ENCODE measurements around the gene FRMD5.
"Not testable (repeated sequence)": the region's sequence is repeated elsewhere in the genome, so short reads cannot be mapped to it uniquely, and the experiment has no call there.

The FRMD5 gene

DNA sequence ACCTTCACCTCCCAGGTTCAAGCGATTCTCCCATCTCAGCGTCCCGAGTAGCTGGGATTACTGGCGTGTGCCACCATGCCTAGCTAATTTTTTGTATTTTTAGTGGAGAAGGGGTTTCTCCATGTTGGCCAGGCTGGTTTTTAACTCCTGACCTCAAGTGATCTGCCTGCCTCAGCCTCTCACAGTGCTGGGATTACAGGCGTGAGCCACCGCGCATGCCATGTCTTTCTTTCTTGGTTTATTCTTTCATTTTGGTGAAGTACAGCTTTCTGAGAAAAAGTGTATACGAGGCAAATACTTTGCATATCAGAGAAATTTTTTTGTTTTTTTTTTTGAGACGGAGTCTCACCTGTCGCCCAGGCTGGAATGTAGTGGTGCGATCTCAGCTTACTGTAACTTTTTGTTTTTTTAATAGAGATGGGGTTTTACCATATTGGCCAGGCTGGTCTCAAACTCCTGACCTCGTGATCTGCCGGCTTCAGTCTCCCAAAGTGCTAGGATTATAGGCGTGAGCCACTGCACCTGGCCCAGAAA, 363.5 kb downstream of the FRMD5 start:
- not testable (repeated sequence) for DNase-seq (ENCODE audit: low read depth)

DNA sequence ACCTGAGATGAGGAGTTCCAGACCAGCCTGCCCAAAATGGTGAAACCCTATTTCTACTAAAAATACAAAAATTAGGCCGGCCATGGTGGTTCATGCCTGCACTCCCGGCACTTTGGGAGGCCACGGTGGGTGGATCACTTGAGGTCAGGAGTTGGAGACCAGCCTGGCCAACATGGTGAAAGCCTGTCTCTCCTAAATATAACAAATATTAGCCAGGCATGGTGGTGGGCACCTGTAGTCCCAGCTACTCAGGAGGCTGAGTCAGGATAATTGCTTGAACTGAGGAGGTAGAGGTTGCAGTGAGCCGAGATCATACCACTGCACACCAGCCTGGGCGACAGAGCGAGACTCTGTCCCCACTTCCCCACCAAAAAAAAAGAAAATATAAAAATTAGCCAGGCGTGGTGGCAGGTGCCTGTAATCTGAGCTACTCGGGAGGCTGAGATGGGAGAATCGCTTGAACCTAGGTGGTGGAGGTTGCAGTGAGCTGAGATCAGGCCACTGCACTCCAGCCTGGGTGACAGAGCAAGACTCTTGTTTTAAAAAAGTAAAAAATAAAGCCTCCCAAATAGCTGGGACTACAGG, 364.3 kb downstream of the FRMD5 start:
- DNase-seq (ENCODE audit: low read depth): not testable (repeated sequence)

DNA sequence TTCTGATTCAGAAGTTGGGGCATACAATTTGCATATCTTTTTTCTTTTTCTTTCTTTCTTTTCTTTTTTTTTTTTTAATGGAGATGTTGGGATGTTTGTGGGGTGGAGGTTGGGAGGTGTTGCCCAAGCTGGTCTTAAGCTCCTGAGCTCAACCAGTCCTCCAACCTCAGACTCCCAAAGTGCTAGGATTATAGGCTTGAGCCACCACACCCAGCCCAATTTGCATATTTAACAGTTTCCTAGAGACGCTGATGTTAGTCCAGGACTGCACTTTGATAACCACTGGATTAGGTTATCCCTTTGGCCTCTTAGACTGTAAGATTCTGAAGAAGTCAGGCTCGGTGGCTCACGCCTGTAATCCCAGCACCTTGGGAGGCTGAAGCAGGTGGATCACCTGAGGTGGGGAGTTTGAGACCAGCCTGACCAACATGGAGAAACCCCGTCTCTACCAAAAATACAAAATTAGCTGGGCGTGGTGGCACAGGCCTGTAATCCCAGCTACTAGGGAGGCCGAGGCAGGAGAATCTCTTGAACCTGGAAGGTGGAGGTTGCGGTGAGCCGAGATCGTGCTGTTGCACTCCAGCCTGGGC, 365.0 kb downstream of the FRMD5 start:
- not testable (repeated sequence) for DNase-seq (ENCODE audit: low read depth)

DNA sequence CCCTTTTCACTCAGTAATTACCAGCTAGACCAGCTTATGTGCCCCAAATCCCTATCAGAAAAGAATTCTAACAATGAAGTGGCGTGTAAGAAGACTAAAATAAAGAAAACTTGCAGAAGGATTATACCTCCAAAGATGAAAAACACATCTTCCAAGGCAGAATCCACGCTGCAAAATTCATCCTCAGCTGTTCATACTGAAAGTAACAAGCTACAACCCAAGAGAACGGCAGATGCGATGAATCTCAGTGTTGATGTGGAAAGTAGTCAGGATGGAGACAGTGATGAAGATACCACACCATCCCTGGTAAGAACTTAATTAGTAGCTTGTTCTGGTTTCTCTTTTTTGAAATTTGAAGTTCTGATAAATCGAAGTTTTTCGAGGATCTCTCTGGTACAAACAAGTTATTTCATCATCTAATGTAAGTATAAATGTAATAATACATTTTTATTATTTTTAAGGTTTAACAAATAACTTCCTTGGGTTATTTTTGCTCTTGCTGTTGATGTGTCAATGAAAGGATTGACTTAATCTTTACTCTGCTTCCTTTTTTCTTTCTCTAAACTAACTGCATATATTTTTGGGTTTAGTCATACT, 366.9 kb downstream of the FRMD5 start:
- DNase-seq (ENCODE audit: low read depth): no peak

DNA sequence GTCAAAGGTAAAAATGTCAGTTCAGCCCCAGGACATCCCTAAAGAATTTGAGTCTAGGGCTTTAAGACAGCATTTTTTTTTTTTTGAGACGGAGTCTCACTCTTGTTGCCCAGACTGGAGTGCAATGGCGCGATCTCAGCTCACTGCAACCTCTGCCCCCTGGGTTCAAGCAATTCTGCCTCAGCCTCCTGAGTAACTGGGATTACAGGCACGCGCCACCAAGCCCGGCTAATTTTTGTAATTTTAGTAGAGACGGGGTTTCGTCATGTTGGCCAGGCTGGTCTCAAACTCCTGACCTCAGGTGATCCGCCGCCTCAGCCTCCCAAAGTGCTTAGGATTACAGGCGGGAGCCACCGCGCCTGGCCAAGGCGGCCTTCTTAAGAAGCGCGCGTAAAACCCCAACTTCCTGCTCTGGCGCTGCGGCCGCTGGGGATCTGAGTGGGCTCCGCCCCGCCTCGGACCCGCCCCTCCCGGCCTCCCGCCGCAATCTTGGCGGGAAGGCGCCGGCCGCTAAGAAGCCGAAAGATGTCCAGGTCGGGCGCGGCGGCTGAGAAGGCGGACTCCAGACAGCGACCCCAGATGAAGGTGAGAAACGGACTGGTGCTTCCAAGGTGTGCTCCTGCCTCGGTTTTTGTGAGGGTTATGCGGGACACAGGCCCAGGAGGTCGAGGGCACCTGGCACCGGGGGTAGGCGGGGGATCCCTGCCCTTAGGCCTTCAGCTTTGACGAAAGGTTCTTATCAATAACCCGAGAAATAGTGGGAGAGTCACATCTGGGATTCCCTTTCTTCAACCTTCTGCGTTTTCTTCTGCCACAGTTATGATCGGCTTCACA, 368.3 kb downstream of the FRMD5 start, which contains the start of gene WDR76:
TSS of gene WDR76 (plus strand) at position 495 of the 834 bp plus-strand sequence. CDS start at position 526, 31 bp downstream.
- peak; percentile 50 for DNase-seq (ENCODE audit: low read depth)

DNA sequence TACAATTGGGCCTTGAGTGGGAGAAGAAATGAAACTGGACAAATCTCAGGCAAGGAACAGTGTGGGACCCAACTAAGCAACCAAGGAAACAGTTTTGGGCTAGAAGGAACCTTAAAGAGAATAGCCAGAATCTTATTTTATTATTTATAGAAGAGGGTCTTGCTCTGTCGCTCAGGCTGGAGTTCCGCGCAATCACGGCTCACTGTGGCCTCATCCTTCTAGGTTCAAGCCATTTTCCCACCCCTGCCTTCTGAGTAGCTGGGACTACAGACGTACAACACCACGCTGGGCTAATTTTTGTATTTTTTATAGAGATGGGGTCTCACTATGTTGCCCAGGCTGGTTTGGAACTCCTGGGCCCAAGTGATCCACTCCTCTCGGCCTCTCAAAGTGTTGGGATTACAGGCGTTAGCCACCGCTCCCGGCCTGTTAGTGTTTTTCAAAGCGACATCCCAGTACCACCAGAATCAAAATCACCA, 369.0 kb downstream of the FRMD5 start:
- DNase-seq (ENCODE audit: low read depth): no peak

DNA sequence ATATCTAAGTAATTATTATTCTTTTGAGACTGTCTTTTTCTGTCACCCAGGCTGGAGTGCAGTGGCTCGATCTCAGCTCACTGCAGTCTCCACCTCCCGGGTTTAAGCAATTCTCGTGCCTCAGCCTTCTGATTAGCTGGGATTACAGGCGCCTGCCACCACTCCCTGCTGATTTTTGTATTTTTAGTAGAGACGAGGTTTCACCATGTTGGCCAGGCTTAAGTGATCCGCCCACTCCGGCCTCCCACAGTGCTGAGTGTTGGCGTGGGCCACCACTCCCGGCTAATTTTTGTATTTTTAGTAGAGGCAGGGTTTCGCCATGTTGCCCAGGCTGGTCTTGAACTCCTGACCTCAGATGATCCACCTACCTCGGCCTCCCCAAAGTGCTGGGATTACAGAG, 369.8 kb downstream of the FRMD5 start:
- not testable (repeated sequence) for DNase-seq (ENCODE audit: low read depth)

DNA sequence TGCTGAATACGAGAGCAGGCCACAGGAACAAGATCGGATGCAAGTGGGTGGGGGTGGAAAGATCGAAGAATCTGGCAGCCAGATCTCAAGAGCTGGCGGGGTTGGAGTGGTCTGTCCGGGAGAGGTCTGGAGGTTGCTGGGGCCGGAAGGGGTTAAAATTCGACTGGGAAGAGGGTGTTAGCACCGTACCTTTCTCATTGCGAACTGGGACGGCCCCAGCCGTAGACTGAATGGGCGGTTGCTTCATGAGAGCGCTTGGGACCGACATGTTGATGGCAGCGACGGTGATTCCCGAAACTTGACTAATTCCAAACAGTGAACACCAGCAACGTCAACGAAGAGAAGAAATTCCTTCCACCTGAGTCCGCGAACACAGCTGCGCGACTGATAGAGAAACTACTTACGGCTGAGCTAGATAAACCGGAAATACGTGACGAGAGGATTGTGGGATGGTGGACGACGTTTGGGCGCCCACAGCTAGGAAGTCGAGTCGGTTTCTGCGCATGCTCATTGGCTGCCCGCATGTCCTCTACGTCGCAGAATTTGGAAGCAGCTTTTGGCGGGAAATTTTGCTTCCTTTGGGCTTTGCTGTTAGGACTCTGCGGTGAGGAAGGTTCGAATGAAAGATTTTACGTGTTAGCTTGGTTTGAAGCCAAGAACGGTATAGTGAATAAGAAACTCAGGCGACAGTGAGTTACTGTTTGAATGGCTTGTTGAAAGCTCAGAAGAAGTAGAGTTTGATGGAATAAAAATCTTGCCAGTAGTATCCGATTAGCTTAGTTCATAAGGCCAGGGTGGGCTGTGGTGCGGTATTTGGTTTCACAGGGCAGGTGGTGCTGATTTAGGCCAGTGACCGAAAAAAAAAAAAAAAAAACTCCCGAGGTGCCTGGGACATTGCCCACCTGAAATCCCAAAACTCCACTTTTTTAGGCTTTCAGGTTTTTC, 370.5 kb downstream of the FRMD5 start, which contains the start of gene MFAP1:
TSS of gene MFAP1 (minus strand) at position 389 of the 945 bp plus-strand sequence. CDS start at position 268, 121 bp downstream.
- peak; percentile 83 for DNase-seq (ENCODE audit: low read depth)

DNA sequence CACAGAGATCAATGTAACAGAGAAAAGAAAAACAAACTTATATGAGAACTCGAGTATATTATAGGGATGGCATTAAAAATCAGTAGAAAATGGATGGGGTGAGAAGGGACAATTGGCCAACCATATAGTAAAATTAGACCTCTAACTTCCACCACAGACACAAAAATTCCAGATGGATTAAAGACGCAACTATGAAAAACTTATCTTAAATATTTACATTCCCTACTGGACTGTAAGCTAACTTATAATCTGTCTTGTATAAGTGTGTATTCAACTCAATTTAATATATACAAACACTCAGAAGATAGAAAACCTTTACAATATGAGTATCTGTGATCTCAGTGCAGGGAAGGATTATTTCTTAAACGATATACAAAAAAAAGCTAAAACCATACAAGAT, 373.6 kb downstream of the FRMD5 start:
- no peak for DNase-seq (ENCODE audit: low read depth)

Data from activated T-cell treated with anti-CD3 and anti-CD28 coated beads for 1 hour (primary cell).